VCaP (cell line): ENCODE results near the gene CYP46A1.
A peak's percentile ranks its signal among the peaks of the same experiment; 100 is the strongest.

Experiments
- H3K27ac ChIP-seq: fragments of 450-650 bp; 2 replicates; pipeline ENCODE4 v1.5.1; 2017
- TF ChIP-seq, protein P1 (sequence below): fragments of 450-650 bp; conservative IDR thresholded peaks from 2 replicates; pipeline ENCODE4 v1.5.1; 2017; ENCODE audit warnings: mild to moderate bottlenecking, moderate library complexity

The CYP46A1 gene

DNA sequence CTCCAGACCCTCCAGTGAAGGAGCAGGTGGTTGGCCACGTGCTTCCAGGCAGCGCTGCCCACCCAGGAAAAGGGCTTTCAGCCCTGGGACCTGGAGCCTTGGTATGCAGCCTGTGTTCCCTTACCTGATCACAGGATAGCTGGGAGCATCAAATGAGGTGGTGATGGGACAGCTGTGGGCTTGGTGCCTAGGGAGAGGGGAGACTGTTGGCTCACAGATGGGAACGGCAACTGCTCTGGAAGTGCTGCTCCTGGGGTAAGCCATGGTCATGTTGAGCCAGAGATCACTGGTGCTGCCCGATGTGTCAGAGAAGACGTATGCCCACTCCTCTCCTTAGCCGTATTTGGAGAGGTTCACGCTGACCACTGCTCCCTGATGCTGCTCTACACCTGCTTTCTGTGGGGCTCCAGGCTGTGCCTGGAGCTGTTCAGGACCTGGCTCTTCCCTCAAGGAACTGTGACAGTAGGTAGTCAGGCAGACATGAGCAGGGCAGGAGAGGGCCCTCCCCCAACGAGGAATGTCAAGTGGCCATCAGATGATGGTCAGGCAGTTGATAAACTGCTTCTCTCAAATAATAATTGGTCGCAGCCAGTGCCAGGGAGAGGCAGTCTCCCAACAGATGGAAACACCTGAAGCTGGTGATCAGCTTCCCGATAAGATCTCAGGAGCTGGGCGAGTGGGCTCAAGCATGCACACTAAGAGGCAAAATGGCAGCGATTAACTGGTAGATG is 2.8 kb upstream of the CYP46A1 start:
- TF ChIP-seq, protein P1, sequence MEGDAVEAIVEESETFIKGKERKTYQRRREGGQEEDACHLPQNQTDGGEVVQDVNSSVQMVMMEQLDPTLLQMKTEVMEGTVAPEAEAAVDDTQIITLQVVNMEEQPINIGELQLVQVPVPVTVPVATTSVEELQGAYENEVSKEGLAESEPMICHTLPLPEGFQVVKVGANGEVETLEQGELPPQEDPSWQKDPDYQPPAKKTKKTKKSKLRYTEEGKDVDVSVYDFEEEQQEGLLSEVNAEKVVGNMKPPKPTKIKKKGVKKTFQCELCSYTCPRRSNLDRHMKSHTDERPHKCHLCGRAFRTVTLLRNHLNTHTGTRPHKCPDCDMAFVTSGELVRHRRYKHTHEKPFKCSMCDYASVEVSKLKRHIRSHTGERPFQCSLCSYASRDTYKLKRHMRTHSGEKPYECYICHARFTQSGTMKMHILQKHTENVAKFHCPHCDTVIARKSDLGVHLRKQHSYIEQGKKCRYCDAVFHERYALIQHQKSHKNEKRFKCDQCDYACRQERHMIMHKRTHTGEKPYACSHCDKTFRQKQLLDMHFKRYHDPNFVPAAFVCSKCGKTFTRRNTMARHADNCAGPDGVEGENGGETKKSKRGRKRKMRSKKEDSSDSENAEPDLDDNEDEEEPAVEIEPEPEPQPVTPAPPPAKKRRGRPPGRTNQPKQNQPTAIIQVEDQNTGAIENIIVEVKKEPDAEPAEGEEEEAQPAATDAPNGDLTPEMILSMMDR = no peak
- no peak overlapping the region for H3K27ac ChIP-seq

DNA sequence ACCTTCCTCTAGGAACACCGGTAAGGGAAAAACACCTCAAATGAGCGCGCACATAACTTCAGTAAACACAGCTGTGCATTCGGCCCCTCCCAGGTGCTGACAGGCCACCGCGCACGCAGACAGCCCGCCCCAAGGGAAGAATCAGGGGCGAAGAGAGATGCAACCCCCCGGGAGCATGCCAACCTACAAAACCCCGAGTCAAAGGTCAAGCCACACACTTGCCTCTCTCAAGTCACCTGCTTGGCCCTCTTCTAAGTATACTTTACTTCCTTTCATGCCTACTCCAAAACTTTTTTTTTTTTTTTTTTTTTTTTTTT is 2.3 kb upstream of the CYP46A1 start:
- TF ChIP-seq, protein P1 = no peak
- no peak overlapping the region for H3K27ac ChIP-seq

GRCh38 chr14:99682809-99683618 is 1.1 kb upstream of the CYP46A1 start:
- H3K27ac ChIP-seq = peak overlapping the region; percentile 78
- TF ChIP-seq, protein P1 = peak; percentile 95

- peak overlapping the region; percentile 49; the same call in 1 of the 2 replicates for H3K27ac ChIP-seq
- TF ChIP-seq, protein P1 = no peak
These were observed 374 bp downstream of the CYP46A1 start for GRCh38 chr14:99684410-99684934.

- TF ChIP-seq, protein P1 = no peak
- no peak overlapping the region for H3K27ac ChIP-seq
These were observed 1.1 kb downstream of the CYP46A1 start for GRCh38 chr14:99685151-99685591.

- H3K27ac ChIP-seq = no peak overlapping the region
- TF ChIP-seq, protein P1 = no peak
These were observed 1.5 kb downstream of the CYP46A1 start for GRCh38 chr14:99685596-99685995.

- TF ChIP-seq, protein P1 = no peak
- H3K27ac ChIP-seq = no peak overlapping the region
These were observed 2.6 kb downstream of the CYP46A1 start for GRCh38 chr14:99686557-99687283.
